HUES64 (cell line): ENCODE data around the gene ZSCAN1.

Source experiments
- H3K27ac ChIP-seq: 2 replicates; pipeline ENCODE4 v1.7.0; 2013; ENCODE audit warnings: low read depth, low read length, inconsistent platforms
- H3K27me3 ChIP-seq: 2 replicates; pipeline ENCODE4 v1.6.1; 2013; ENCODE audit warnings: mild to moderate bottlenecking, low read length; ENCODE audit not compliant: insufficient read depth
- H3K36me3 ChIP-seq: 2 replicates; pipeline ENCODE4 v1.6.1; 2013; ENCODE audit warnings: mild to moderate bottlenecking, low read length; ENCODE audit not compliant: insufficient read depth
- H3K4me1 ChIP-seq: 2 replicates; pipeline ENCODE4 v1.6.1; 2013; ENCODE audit warnings: mild to moderate bottlenecking, low read length, moderate library complexity; ENCODE audit not compliant: insufficient read depth
- H3K4me3 ChIP-seq: 2 replicates; pipeline ENCODE4 v1.5.1; 2013; ENCODE audit warnings: mild to moderate bottlenecking, low read length, moderate library complexity
- H3K9ac ChIP-seq: 2 replicates; pipeline ENCODE4 v1.6.1; 2013; ENCODE audit warnings: mild to moderate bottlenecking, low read depth, low read length
- H3K9me3 ChIP-seq: 2 replicates; pipeline ENCODE4 v1.6.1; 2013; ENCODE audit warnings: low read depth, low read length; ENCODE audit not compliant: insufficient read depth
- WGBS: fragments of 150-250, 120-280 bp; methylation state at CpG from one replicate; pipeline ENCODE4 v1.1.7; 2013; ENCODE audit warnings: missing lambda C conversion rate; 5-methylcytosine and 5-hydroxymethylcytosine counted together

Gene ZSCAN1

GRCh38 chr19:58010507-58010906 lies 23.3 kb upstream of the ZSCAN1 start:
- Histone ChIP-seq H3K27ac (no peak overlapping the region), H3K4me3 (no peak overlapping the region), H3K27me3 (no peaks in the 10 kb centered on the region), H3K4me1 (no peaks in the 10 kb centered on the region), H3K9ac (no peak overlapping the region), H3K9me3 (peaks cover 36% of the 10 kb centered on the region; the same call in 1 of the 2 replicates), H3K36me3 (peaks cover 21% of the 10 kb centered on the region)
- WGBS, result 97% methylated on average over 21 of the region's 22 CpGs

GRCh38 chr19:58014141-58014540 lies 19.7 kb upstream of the ZSCAN1 start:
- Histone ChIP-seq H3K36me3 (no peaks in the 10 kb centered on the region), H3K9ac (no peak overlapping the region), H3K4me3 (no peak overlapping the region), H3K4me1 (no peaks in the 10 kb centered on the region), H3K27ac (no peak overlapping the region), H3K9me3 (peaks cover 17% of the 10 kb centered on the region; the same call in 1 of the 2 replicates), H3K27me3 (no peaks in the 10 kb centered on the region)
- WGBS, result 85% methylated on average over 5 of the region's 5 CpGs

GRCh38 chr19:58020129-58020528 lies 13.7 kb upstream of the ZSCAN1 start:
- H3K27ac ChIP-seq, result no peak overlapping the region
- no peak overlapping the region for H3K4me3 ChIP-seq
- no peaks in the 10 kb centered on the region for H3K36me3 ChIP-seq
- no peak overlapping the region for H3K9ac ChIP-seq
- H3K4me1 ChIP-seq, result no peaks in the 10 kb centered on the region
- no peaks in the 10 kb centered on the region for H3K27me3 ChIP-seq
- peaks cover 3% of the 10 kb centered on the region; the same call in 1 of the 2 replicates for H3K9me3 ChIP-seq
- 72% methylated on average over 7 of the region's 7 CpGs for WGBS

GRCh38 chr19:58021541-58022282 lies 12.1 kb upstream of the ZSCAN1 start:
- Histone ChIP-seq H3K36me3 (no peaks in the 10 kb centered on the region), H3K27ac (no peak overlapping the region), H3K27me3 (no peaks in the 10 kb centered on the region), H3K4me1 (no peaks in the 10 kb centered on the region), H3K9me3 (peaks cover 9% of the 10 kb centered on the region), H3K9ac (no peak overlapping the region), H3K4me3 (no peak overlapping the region)
- WGBS, result 75% methylated on average over 29 of the region's 30 CpGs

GRCh38 chr19:58022283-58022660 lies 11.6 kb upstream of the ZSCAN1 start:
- Histone ChIP-seq H3K27me3 (no peaks in the 10 kb centered on the region), H3K36me3 (no peaks in the 10 kb centered on the region), H3K9ac (no peak overlapping the region), H3K4me3 (no peak overlapping the region), H3K4me1 (no peaks in the 10 kb centered on the region), H3K27ac (no peak overlapping the region), H3K9me3 (peaks cover 9% of the 10 kb centered on the region)
- 89% methylated on average over 4 of the region's 4 CpGs for WGBS

- Histone ChIP-seq H3K9me3 (peaks cover 12% of the 10 kb centered on the region), H3K27me3 (no peaks in the 10 kb centered on the region), H3K27ac (no peak overlapping the region), H3K4me1 (no peaks in the 10 kb centered on the region), H3K4me3 (no peak overlapping the region), H3K36me3 (no peaks in the 10 kb centered on the region), H3K9ac (no peak overlapping the region)
- 87% methylated on average over 12 of the region's 12 CpGs for WGBS
Measured at GRCh38 chr19:58024661-58025060, 9.2 kb upstream of the ZSCAN1 start.

GRCh38 chr19:58034477-58034793 lies 610 bp downstream of the ZSCAN1 start:
- Histone ChIP-seq H3K9ac (no peak overlapping the region), H3K27ac (no peak overlapping the region), H3K4me1 (peaks cover 6% of the 10 kb centered on the region), H3K36me3 (no peaks in the 10 kb centered on the region), H3K4me3 (peak overlapping the region; percentile 62), H3K27me3 (no peaks in the 10 kb centered on the region; the same call in 1 of the 2 replicates), H3K9me3 (peaks cover 5% of the 10 kb centered on the region)
- WGBS, result 52% methylated on average over 19 of the region's 20 CpGs

GRCh38 chr19:58035863-58036262 lies 2.0 kb downstream of the ZSCAN1 start:
- 71% methylated on average over 8 of the region's 8 CpGs for WGBS
- peaks cover 5% of the 10 kb centered on the region for H3K9me3 ChIP-seq

GRCh38 chr19:58037927-58038687 lies 4.3 kb downstream of the ZSCAN1 start:
- Histone ChIP-seq H3K27me3 (peaks cover 5% of the 10 kb centered on the region; the same call in 1 of the 2 replicates), H3K9ac (no peak overlapping the region), H3K27ac (no peak overlapping the region), H3K4me1 (peaks cover 6% of the 10 kb centered on the region), H3K4me3 (peak overlapping the region; percentile 25), H3K36me3 (no peaks in the 10 kb centered on the region), H3K9me3 (peaks cover 6% of the 10 kb centered on the region; the same call in 1 of the 2 replicates)
- WGBS, result 82% methylated on average over 43 of the region's 44 CpGs

More at GRCh38 chr19:58035863-58036262, 2.0 kb downstream of the ZSCAN1 start:
- peaks cover 6% of the 10 kb centered on the region for H3K4me1 ChIP-seq
- H3K27me3 ChIP-seq, result no peaks in the 10 kb centered on the region; the same call in 1 of the 2 replicates
- H3K27ac ChIP-seq, result no peak overlapping the region
- H3K36me3 ChIP-seq, result no peaks in the 10 kb centered on the region
- H3K4me3 ChIP-seq, result no peak overlapping the region
- H3K9ac ChIP-seq, result no peak overlapping the region

GRCh38 chr19:58038688-58039204 lies 4.9 kb downstream of the ZSCAN1 start:
- Histone ChIP-seq H3K27me3 (peaks cover 5% of the 10 kb centered on the region; the same call in 1 of the 2 replicates), H3K4me3 (peak overlapping the region; percentile 25; the same call in 1 of the 2 replicates), H3K4me1 (peaks cover 6% of the 10 kb centered on the region), H3K9ac (no peak overlapping the region), H3K9me3 (peaks cover 11% of the 10 kb centered on the region; the same call in 1 of the 2 replicates), H3K36me3 (no peaks in the 10 kb centered on the region), H3K27ac (no peak overlapping the region)
- WGBS, result 68% methylated on average over 8 of the region's 8 CpGs
